ENCODE data around the gene MRPL54. TPM values are rescaled to one million over a fixed set of nuclear protein-coding genes. Genes with fewer than 3 reads are reported as not detected.

Gene MRPL54
- total RNA-seq, 1 donor from 2014 or later, result 15.1 TPM

- peaks cover 3% of the 10 kb centered on the region for H3K36me3 Mint-ChIP-seq
- Histone ChIP-seq H2AFZ (replicated peaks) (no peak overlapping the region), H3K79me2 (ENCODE audit: low read depth) (no peaks in the 10 kb centered on the region), H3K27ac (no peak overlapping the region), H3K4me3 (no peak overlapping the region), H3K36me3 (no peaks in the 10 kb centered on the region), H3K27me3 (peaks cover 10% of the 10 kb centered on the region), H3K4me1 (no peaks in the 10 kb centered on the region), H3K4me2 (no peak overlapping the region), H3K9ac (no peak overlapping the region), H3F3A (ENCODE audit: low read depth) (peaks cover 6% of the 10 kb centered on the region), H4K20me1 (ENCODE audit: low read depth) (peaks cover under 1% of the 10 kb centered on the region), H3K9me3 (ENCODE audit: low read depth) (no peaks in the 10 kb centered on the region)
- H3K4me1 Mint-ChIP-seq, result peaks cover 5% of the 10 kb centered on the region
- peaks cover 3% of the 10 kb centered on the region for H3K9me3 Mint-ChIP-seq
- TF ChIP-seq EZH2phosphoT487 (IDR thresholded peaks at IDR 0.05), result no peak
- no peak for TF ChIP-seq CTCF (IDR thresholded peaks at IDR 0.05)
- TF ChIP-seq EZH2 (IDR thresholded peaks at IDR 0.05), result no peak
- DNase-seq (ENCODE audit: low spot score), result no peak
- H3K4me3 Mint-ChIP-seq, result no peak overlapping the region
- no peak overlapping the region for H3K27ac Mint-ChIP-seq
- peaks cover 10% of the 10 kb centered on the region for H3K27me3 Mint-ChIP-seq (ENCODE audit: insufficient read depth, low read depth)
These were observed 44.6 kb downstream of the MRPL54 start for GRCh38 chr19:3807131-3807480.

GRCh38 chr19:3807574-3808354 is 45.3 kb downstream of the MRPL54 start:
- H3K4me3 ChIP-seq, result no peak overlapping the region
- H3K4me3 Mint-ChIP-seq, result peak overlapping the region; percentile 52
- H3K27me3 ChIP-seq, result peaks cover 4% of the 10 kb centered on the region
- no peak overlapping the region for H3K27ac ChIP-seq
- no peaks in the 10 kb centered on the region for H3K9me3 ChIP-seq (ENCODE audit: low read depth)
- H3K9me3 Mint-ChIP-seq, result peaks cover 3% of the 10 kb centered on the region
- TF ChIP-seq EZH2phosphoT487 (IDR thresholded peaks at IDR 0.05), result no peak
- no peak for TF ChIP-seq CTCF (IDR thresholded peaks at IDR 0.05)
- no peak for TF ChIP-seq EZH2 (IDR thresholded peaks at IDR 0.05)
- H3F3A ChIP-seq (ENCODE audit: low read depth), result peaks cover 6% of the 10 kb centered on the region
- no peak overlapping the region for H2AFZ ChIP-seq (replicated peaks)
- no peak overlapping the region for H3K27ac Mint-ChIP-seq
- H3K79me2 ChIP-seq (ENCODE audit: low read depth), result no peaks in the 10 kb centered on the region
- H3K4me2 ChIP-seq, result no peak overlapping the region
- H3K4me1 ChIP-seq, result no peaks in the 10 kb centered on the region
- H4K20me1 ChIP-seq (ENCODE audit: low read depth), result no peaks in the 10 kb centered on the region
- H3K4me1 Mint-ChIP-seq, result peaks cover 5% of the 10 kb centered on the region
- H3K27me3 Mint-ChIP-seq (ENCODE audit: insufficient read depth, low read depth), result peaks cover 8% of the 10 kb centered on the region
- no peaks in the 10 kb centered on the region for H3K36me3 ChIP-seq
- peaks cover 3% of the 10 kb centered on the region for H3K36me3 Mint-ChIP-seq
- no peak overlapping the region for H3K9ac ChIP-seq
- DNase-seq (ENCODE audit: low spot score), result no peak

DNA sequence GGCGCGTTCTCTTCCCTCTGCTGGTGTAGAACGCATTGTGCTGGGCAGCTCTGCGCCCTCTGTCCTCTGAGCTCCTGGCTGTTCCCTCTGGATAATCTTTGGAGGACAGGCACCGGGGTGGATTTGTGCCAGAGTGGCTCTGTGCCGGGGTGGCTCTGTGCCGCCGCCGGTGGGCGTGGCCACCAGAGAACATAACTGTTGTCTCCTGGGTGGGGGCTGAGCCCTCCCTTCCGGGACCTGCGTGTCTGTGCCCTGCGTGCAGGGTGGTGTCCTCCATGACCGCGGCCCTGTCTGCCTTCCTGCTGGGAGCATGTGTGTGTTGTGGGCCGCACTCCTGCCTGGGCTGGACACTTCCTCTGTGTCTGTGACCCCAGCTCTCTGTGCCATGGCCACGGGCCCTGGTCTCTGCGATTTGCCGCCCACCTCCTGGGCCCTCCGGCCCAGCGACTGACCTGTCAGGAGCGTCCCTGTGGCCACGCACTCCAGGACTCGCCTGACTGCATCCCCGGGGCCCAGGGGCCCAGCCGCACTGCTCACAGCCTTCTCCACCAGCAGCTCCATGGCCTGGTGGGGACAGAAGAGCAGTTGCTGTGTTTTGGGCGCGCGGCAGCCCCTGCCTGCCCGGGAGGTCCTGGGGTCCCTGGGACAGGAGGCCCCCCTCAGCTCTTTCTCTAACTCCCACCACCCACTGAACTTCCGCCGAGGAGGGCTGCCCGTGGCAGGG is 46.1 kb downstream of the MRPL54 start:
- Histone ChIP-seq H3K36me3 (no peaks in the 10 kb centered on the region), H3K4me1 (no peaks in the 10 kb centered on the region), H3K27ac (no peak overlapping the region), H3K4me3 (no peak overlapping the region), H4K20me1 (ENCODE audit: low read depth) (no peaks in the 10 kb centered on the region), H3K9ac (no peak overlapping the region), H3K79me2 (ENCODE audit: low read depth) (no peaks in the 10 kb centered on the region), H3F3A (ENCODE audit: low read depth) (peaks cover 6% of the 10 kb centered on the region), H3K4me2 (no peak overlapping the region), H3K27me3 (no peaks in the 10 kb centered on the region), H2AFZ (replicated peaks) (no peak overlapping the region), H3K9me3 (ENCODE audit: low read depth) (no peaks in the 10 kb centered on the region)
- Mint-ChIP-seq H3K9me3 (peaks cover 3% of the 10 kb centered on the region), H3K4me3 (no peak overlapping the region), H3K27ac (no peak overlapping the region), H3K36me3 (peaks cover 3% of the 10 kb centered on the region), H3K27me3 (ENCODE audit: insufficient read depth, low read depth) (peaks cover 3% of the 10 kb centered on the region), H3K4me1 (peaks cover 3% of the 10 kb centered on the region)
- TF ChIP-seq EZH2phosphoT487 (IDR thresholded peaks at IDR 0.05) (no peak), CTCF (IDR thresholded peaks at IDR 0.05) (no peak), EZH2 (IDR thresholded peaks at IDR 0.05) (no peak)
- DNase-seq (ENCODE audit: low spot score), result no peak
